Measurements from ENCODE around the gene GRIN2C.

DNA sequence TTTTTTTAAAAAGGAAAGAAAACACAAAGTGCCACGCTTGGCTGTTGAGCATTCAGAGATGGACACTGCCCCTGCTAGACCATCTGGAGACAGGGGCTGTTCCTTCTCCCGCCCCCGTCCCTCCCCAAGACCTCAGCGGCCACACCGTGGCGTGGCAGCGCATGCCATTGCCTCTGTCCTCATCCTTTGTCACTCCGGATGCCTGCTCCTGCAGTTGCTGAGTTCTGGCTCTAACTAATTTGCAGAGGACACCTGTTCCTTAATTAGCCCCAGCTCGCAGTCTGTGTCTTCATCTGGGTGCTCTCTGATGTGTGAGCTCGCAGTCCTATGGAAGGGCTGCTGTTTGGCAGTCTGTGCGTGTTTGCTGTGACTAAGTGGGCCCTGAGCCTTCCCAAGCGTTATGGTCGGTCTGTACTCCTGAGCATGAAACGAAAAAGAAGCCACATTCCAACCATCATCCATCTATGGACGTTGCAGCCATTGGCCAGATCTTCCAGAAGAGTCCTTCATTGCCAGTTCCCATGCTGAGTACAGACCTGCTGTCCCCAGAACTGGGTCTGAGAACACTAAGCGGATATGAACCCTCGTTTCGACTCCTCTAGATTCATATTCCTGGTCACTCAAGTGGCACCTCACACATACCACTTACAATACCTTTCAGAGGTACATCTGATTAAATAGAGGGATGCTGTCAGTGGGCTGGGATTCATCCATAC is 42.6 kb downstream of the GRIN2C start:
- TF ChIP-seq CTCF (IDR thresholded peaks at IDR 0.05) (no peak), POLR2A (IDR thresholded peaks at IDR 0.05) (no peak)
